ENCODE results near the gene SSH3. TPM values are rescaled to one million over a fixed set of nuclear protein-coding genes. Genes with fewer than 3 reads are reported as not detected.

Gene SSH3
- total and polyA plus RNA-seq, 11 donors = 8.1 to 23.9 (median 15.8) TPM

DNA sequence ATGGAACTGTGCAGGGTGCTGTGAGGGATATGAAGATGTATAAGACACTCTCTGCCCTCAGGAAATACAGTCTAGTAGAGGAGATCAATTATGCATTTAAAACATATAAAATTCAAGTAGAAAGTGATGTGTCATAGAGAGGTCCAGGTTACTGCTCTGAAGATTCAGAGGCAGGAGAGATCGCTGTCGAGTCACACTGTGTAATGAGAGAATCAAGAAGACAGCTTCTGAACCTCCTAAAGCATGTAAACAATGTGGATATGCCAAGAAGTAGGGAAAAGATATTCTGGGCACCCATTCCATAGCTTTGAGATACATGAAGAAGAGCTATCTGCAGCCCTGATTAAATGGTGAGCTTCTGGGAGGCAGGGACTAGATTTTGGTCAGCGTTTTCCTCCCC lies 16.7 kb downstream of the SSH3 start:
- intact Hi-C loops (cut with DNase I) = no loop called here
- no peaks in the 10 kb centered on the region for H3K9me3 ChIP-seq
- ATAC-seq (no peak), DNase-seq (no peak)
- 84 to 90% (median 87%) methylated on average over 3 of the region's 3 CpGs for WGBS, 4 donors
- TF ChIP-seq, protein P1, sequence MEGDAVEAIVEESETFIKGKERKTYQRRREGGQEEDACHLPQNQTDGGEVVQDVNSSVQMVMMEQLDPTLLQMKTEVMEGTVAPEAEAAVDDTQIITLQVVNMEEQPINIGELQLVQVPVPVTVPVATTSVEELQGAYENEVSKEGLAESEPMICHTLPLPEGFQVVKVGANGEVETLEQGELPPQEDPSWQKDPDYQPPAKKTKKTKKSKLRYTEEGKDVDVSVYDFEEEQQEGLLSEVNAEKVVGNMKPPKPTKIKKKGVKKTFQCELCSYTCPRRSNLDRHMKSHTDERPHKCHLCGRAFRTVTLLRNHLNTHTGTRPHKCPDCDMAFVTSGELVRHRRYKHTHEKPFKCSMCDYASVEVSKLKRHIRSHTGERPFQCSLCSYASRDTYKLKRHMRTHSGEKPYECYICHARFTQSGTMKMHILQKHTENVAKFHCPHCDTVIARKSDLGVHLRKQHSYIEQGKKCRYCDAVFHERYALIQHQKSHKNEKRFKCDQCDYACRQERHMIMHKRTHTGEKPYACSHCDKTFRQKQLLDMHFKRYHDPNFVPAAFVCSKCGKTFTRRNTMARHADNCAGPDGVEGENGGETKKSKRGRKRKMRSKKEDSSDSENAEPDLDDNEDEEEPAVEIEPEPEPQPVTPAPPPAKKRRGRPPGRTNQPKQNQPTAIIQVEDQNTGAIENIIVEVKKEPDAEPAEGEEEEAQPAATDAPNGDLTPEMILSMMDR (IDR thresholded peaks at IDR 0.05) = no peak
- no peak for TF ChIP-seq POLR2A (IDR thresholded peaks at IDR 0.05)
- H3K27me3 ChIP-seq = no peaks in the 10 kb centered on the region
- H3K4me3 ChIP-seq = no peak overlapping the region
- peaks cover 0 to 5% (median 0%) of the 10 kb centered on the region in 9 donors for H3K36me3 ChIP-seq
- no peak overlapping the region for H3K27ac ChIP-seq
- H3K4me1 ChIP-seq = peaks cover 0 to 22% (median 12%) of the 10 kb centered on the region in 12 donors

DNA sequence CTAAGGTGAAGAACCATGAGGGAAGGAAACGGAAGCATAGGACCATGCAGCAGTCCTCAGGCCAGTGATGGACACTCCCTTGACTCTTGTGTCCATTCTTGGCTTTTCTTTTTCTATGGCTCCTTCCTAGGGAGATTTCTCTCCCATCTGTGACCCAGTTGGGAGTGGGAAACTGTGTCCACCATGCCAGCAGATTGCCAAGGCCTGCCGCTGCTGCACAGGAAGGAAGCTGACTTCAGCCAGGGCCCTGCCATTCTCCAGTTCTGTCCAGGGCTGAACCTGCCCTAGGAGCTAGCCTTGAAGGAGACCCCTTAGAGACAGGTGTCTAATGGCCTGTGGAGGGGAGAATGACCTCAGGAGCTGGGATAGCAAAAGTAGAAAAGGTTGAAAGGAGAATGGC lies 17.4 kb downstream of the SSH3 start:
- intact Hi-C loops (cut with DNase I) = no loop called here
- Histone ChIP-seq H3K36me3 (peaks cover 0 to 5% (median 0%) of the 10 kb centered on the region in 9 donors), H3K27ac (no peak overlapping the region), H3K27me3 (no peaks in the 10 kb centered on the region), H3K4me1 (peaks cover 0 to 22% (median 12%) of the 10 kb centered on the region in 12 donors), H3K9me3 (no peaks in the 10 kb centered on the region), H3K4me3 (no peak overlapping the region)
- DNase-seq = no peak
- TF ChIP-seq, protein P1 (IDR thresholded peaks at IDR 0.05) = no peak
- no peak for TF ChIP-seq POLR2A (IDR thresholded peaks at IDR 0.05)
- WGBS, 4 donors = 88 to 94% (median 89%) methylated on average over 2 of the region's 2 CpGs
- no peak for ATAC-seq

DNA sequence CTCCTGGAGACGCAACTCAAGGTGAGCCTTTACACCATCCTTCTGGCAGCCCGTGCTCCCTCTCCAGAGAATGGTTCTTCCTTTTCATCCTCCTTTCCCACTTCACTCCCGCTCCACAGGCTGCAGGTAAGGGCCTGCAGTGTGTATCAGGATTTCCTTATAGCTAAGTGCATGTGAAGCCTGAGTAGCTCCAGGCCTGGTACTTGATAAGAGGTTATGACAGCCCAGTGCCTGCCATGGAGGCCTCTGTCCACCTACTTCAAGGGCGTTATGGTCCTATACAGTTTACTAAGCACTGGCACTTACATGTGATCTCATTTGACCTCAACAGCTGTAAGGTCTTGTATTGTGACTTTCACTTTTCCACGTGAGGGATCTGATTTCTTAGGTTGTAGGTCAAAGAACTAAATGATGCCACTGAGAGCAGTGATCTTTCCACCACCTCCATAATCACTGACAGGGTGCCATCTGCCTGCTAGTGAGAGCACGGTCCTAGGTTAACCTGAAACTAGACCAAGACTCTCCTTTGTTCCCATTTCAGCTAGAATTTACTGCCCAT lies 18.1 kb downstream of the SSH3 start:
- TF ChIP-seq, protein P1 (IDR thresholded peaks at IDR 0.05) = no peak
- TF ChIP-seq POLR2A (IDR thresholded peaks at IDR 0.05) = no peak
- peaks cover 0 to 21% (median 11%) of the 10 kb centered on the region in 12 donors for H3K4me1 ChIP-seq
- no peak for ATAC-seq
- intact Hi-C loops (cut with DNase I) = no loop called here
- DNase-seq = no peak
- H3K4me3 ChIP-seq = no peak overlapping the region
- H3K36me3 ChIP-seq = peaks cover 0 to 5% (median 0%) of the 10 kb centered on the region in 9 donors
- H3K27ac ChIP-seq = no peak overlapping the region
- no peaks in the 10 kb centered on the region for H3K27me3 ChIP-seq
- WGBS, 4 donors = 81 to 87% (median 83%) methylated on average over 6 of the region's 6 CpGs
- H3K9me3 ChIP-seq = no peaks in the 10 kb centered on the region

DNA sequence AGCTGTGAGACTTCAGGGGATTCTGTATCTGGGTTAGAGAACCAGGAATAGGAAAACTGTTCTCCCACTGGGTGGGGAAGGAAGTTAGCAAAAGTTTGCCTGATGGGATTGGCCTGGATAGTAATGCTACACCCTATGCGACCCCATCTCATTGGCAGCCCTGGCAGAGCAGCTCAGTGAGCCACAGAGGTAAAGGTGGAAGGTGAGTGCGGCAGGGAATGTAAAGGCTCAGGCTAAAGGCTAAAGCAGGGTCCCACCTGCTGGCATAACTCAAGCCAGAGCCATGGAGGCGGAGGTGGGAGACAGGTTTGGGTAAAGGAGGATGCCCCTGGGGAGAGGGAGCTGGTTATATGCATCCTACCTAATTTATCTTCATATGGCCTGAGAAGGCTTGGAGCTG lies 18.7 kb downstream of the SSH3 start:
- peaks cover 0 to 5% (median 0%) of the 10 kb centered on the region in 9 donors for H3K36me3 ChIP-seq
- TF ChIP-seq POLR2A (IDR thresholded peaks at IDR 0.05) = no peak
- TF ChIP-seq, protein P1 (IDR thresholded peaks at IDR 0.05) = no peak
- H3K27ac ChIP-seq = no peak overlapping the region
- H3K27me3 ChIP-seq = no peaks in the 10 kb centered on the region
- no peaks in the 10 kb centered on the region for H3K9me3 ChIP-seq
- 90 to 96% (median 93%) methylated on average over 3 of the region's 3 CpGs for WGBS, 4 donors
- intact Hi-C loops (cut with DNase I) = no loop called here
- no peak overlapping the region for H3K4me3 ChIP-seq
- peaks cover 0 to 15% (median 8%) of the 10 kb centered on the region in 12 donors for H3K4me1 ChIP-seq
- ATAC-seq = no peak
- no peak for DNase-seq
